SK-N-SH (cell line): ENCODE data around the gene PTPN18. TPM values are rescaled to one million over a fixed set of nuclear protein-coding genes. Genes with fewer than 3 reads are reported as not detected.

ENCODE experiments used
- CTCF ChIA-PET: fragments of 300-600, 350-600 bp; formaldehyde crosslinking; extraction: SDS; loops from one replicate; lab custom pipeline; 2021; lab: Yijun Ruan, JAX
- POLR2A ChIA-PET: fragments of 350-600 bp; sonication (Branson Sonifier 250); formaldehyde crosslinking; extraction: SDS; loops from one replicate; lab custom pipeline; 2020; ENCODE audit warnings: antibody characterized with exemption, inconsistent platforms; lab: Yijun Ruan, JAX
- DNase-seq: peaks from one replicate; pipeline ENCODE4 v3.0.0; 2012
- H2AFZ ChIP-seq: fragments of 200-600 bp; sonication (generic); 2 replicates; pipeline ENCODE4 v1.8.1; 2016; ENCODE audit warnings: antibody characterized with exemption, mild to moderate bottlenecking, low read depth
- H3F3A ChIP-seq: fragments of 200-600 bp; sonication (generic); replicated peaks from 2 replicates; pipeline ENCODE3; 2016; ENCODE audit warnings: antibody characterized with exemption, mild to moderate bottlenecking; ENCODE audit not compliant: insufficient read depth
- H3K27ac ChIP-seq, 2 experiments: fragments of 200-500 bp in 1 of 2; fragments of 200-600 bp in 1 of 2; sonication (Bioruptor generic) in 1 of 2; sonication (generic), shearing (Covaris generic) in 1 of 2; 2 replicates each; pipeline versions ENCODE4 v1.5.1 to v1.6.1; 2014 to 2016; ENCODE audit warnings: low read depth in 2 of 2, inconsistent platforms in 1 of 2, low read length in 1 of 2, mild to moderate bottlenecking in 1 of 2, mixed read lengths in 1 of 2
- H3K27me3 ChIP-seq: fragments of 200-600 bp; sonication (generic), shearing (Covaris generic); 2 replicates; pipeline ENCODE4 v1.6.1; 2016; ENCODE audit warnings: mixed run types; ENCODE audit not compliant: insufficient read depth
- H3K36me3 ChIP-seq, 2 experiments: fragments of 200-500 bp in 1 of 2; fragments of 200-600 bp in 1 of 2; sonication (Bioruptor generic) in 1 of 2; sonication (generic) in 1 of 2; replicated peaks in 1 of 2; 2 replicates each; pipeline versions ENCODE3 to v1.5.1; 2014 to 2016; ENCODE audit warnings: low read length in 1 of 2, mild to moderate bottlenecking in 1 of 2; ENCODE audit not compliant: insufficient read depth in 2 of 2, control insufficient read depth in 1 of 2
- H3K4me1 ChIP-seq, 2 experiments: fragments of 200-500 bp in 1 of 2; fragments of 200-600 bp in 1 of 2; sonication (Bioruptor generic) in 1 of 2; sonication (generic), shearing (Covaris generic) in 1 of 2; 2 replicates each; pipeline versions ENCODE4 v1.5.1 to v1.6.1; 2014 to 2016; ENCODE audit warnings: low read depth in 1 of 2, low read length in 1 of 2, mixed run types in 1 of 2; ENCODE audit not compliant: insufficient read depth in 2 of 2, control insufficient read depth in 1 of 2
- H3K4me2 ChIP-seq: fragments of 200-600 bp; sonication (generic), shearing (Covaris generic); 2 replicates; pipeline ENCODE4 v1.6.1; 2017; ENCODE audit warnings: mixed run types
- H3K4me3 ChIP-seq, 2 experiments: fragments of 200-500 bp in 1 of 2; fragments of 200-600 bp in 1 of 2; sonication (Bioruptor generic) in 1 of 2; sonication (generic), shearing (Covaris generic) in 1 of 2; 2 replicates each; pipeline versions ENCODE4 v1.5.1 to v1.8.1; 2014 to 2016; ENCODE audit warnings: low read depth in 2 of 2, inconsistent platforms in 1 of 2, low read length in 1 of 2, mild to moderate bottlenecking in 1 of 2, mixed read lengths in 1 of 2, moderate library complexity in 1 of 2
- H3K79me2 ChIP-seq: fragments of 200-600 bp; sonication (generic); 2 replicates; pipeline ENCODE4 v1.8.1; 2017; ENCODE audit warnings: mild to moderate bottlenecking; ENCODE audit not compliant: insufficient read depth
- H3K9ac ChIP-seq: fragments of 200-600 bp; sonication (generic); 2 replicates; pipeline ENCODE4 v1.6.1; 2017; ENCODE audit warnings: mixed run types
- H3K9me2 ChIP-seq: fragments of 200-600 bp; sonication (generic); 2 replicates; pipeline ENCODE4 v1.6.1; 2017; ENCODE audit warnings: mixed run types
- H3K9me3 ChIP-seq: fragments of 200-600 bp; sonication (generic); 2 replicates; pipeline ENCODE4 v1.6.1; 2017; ENCODE audit warnings: mixed run types, mild to moderate bottlenecking, moderate library complexity
- H4K20me1 ChIP-seq: fragments of 200-600 bp; sonication (generic); 2 replicates; pipeline ENCODE4 v1.6.1; 2017; ENCODE audit warnings: mild to moderate bottlenecking, mixed run types; ENCODE audit not compliant: insufficient read depth
- FOXM1 ChIP-seq: IDR thresholded peaks from 2 replicates; pipeline ENCODE4 v1.4.0; 2012; ENCODE audit warnings: low read depth, mild to moderate bottlenecking
- GABPA ChIP-seq: IDR thresholded peaks from 2 replicates; pipeline ENCODE4 v1.4.0; 2012; ENCODE audit warnings: low read depth, mild to moderate bottlenecking
- GATA2 ChIP-seq: sonication (generic); formaldehyde crosslinking; IDR thresholded peaks from 2 replicates; pipeline ENCODE4 v1.5.0; 2020; ENCODE audit warnings: mild to moderate bottlenecking, missing genetic modification reagents
- MAX ChIP-seq: IDR thresholded peaks from 2 replicates; pipeline ENCODE4 v1.4.0; 2012; ENCODE audit warnings: low read depth
- MEF2A ChIP-seq: IDR thresholded peaks from 2 replicates; pipeline ENCODE4 v1.4.0; 2012; ENCODE audit warnings: low read depth, borderline replicate concordance
- NRF1 ChIP-seq: IDR thresholded peaks from 2 replicates; pipeline ENCODE4 v1.6.1; 2012; ENCODE audit warnings: low read depth, mild to moderate bottlenecking, low read length
- PBX3 ChIP-seq: IDR thresholded peaks from 2 replicates; pipeline ENCODE4; 2012
- POLR2AphosphoS5 ChIP-seq: IDR thresholded peaks from 2 replicates; pipeline ENCODE4 v1.6.1; 2012; ENCODE audit warnings: low read depth, low read length
- RFX5 ChIP-seq: IDR thresholded peaks from 2 replicates; pipeline ENCODE4 v1.6.1; 2012; ENCODE audit warnings: mild to moderate bottlenecking, improper control_type of control experiment, low read length
- RXRA ChIP-seq: IDR thresholded peaks from 2 replicates; pipeline ENCODE4 v1.4.0; 2012; ENCODE audit warnings: low read depth, mild to moderate bottlenecking, borderline replicate concordance
- SMC3 ChIP-seq: IDR thresholded peaks from 2 replicates; pipeline ENCODE4 v1.6.1; 2012; ENCODE audit warnings: low read depth, low read length, improper control_type of control experiment
- USF2 ChIP-seq: fragments of 150-350 bp; IDR thresholded peaks from 2 replicates; pipeline ENCODE4 v1.6.1; 2017; ENCODE audit warnings: antibody characterized with exemption, low read length, low read depth, borderline replicate concordance
- WGBS: methylation state at CpG from one replicate; pipeline ENCODE4 v1.1.6; 2017; ENCODE audit warnings: low lambda C conversion rate; 5-methylcytosine and 5-hydroxymethylcytosine counted together
- polyA plus RNA-seq, 3 experiments: library from polyadenylated mRNA; depleted of rRNA; stranded (reverse); fragments of >200 nt; gene quantifications; 2 replicates each; pipeline ENCODE4 v1.2.3, GENCODE V29; 2012

The PTPN18 gene
- polyA plus RNA-seq, 1 of the 3 experiments (the other 2 are of a cell fraction), result 30.4 TPM

GRCh38 chr2:130389358-130389757 lies 33.5 kb downstream of the PTPN18 start:
- 90% methylated on average over 6 of the region's 6 CpGs for WGBS
- no peaks in the 10 kb centered on the region for H3K27me3 ChIP-seq
- ChIA-PET CTCF (interaction anchor here (1.0 to 5.2 kb wide), 5 partner anchors 9 to 408 kb away, joined by 3 to 18 read pairs (median 4); partner anchors contain the start of gene PTPN18), POLR2A (interaction anchor here (3.2 kb wide), 1 partner anchor 47 kb away, joined by 10 read pairs; the partner anchor contains the start of gene IMP4)
- no peak overlapping the region for H3K4me3 ChIP-seq
- H3K27ac ChIP-seq, result no peak overlapping the region
- H3K9me2 ChIP-seq, result no peaks in the 10 kb centered on the region
- peaks cover 0 to 10% of the 10 kb centered on the region in 2 experiments; a peak in 1 of 4 replicates for H3K4me1 ChIP-seq
- peaks cover 4% of the 10 kb centered on the region for H3F3A ChIP-seq
- no peaks in the 10 kb centered on the region for H3K9me3 ChIP-seq
- H3K4me2 ChIP-seq, result no peak overlapping the region
- no peaks in the 10 kb centered on the region for H3K36me3 ChIP-seq
- H3K9ac ChIP-seq, result no peak overlapping the region
- no peak for DNase-seq
- H3K79me2 ChIP-seq, result no peaks in the 10 kb centered on the region
- no peaks in the 10 kb centered on the region for H4K20me1 ChIP-seq
- TF ChIP-seq RFX5 (no peak), GATA2 (no peak), MAX (no peak), GABPA (no peak), RXRA (no peak), PBX3 (no peak), USF2 (no peak), POLR2AphosphoS5 (no peak), MEF2A (no peak)
- no peak overlapping the region for H2AFZ ChIP-seq

- H3K9me3 ChIP-seq, result no peaks in the 10 kb centered on the region
- DNase-seq, result no peak
- no peak overlapping the region for H2AFZ ChIP-seq
- H3K4me3 ChIP-seq, result no peak overlapping the region
- no peak overlapping the region for H3K9ac ChIP-seq
- CTCF ChIA-PET, result interaction anchor here (1.0 to 5.2 kb wide), 4 partner anchors 10 to 408 kb away, joined by 3 to 18 read pairs (median 4); no protein-coding TSS in a partner anchor
- H3K9me2 ChIP-seq, result no peaks in the 10 kb centered on the region
- no peaks in the 10 kb centered on the region for H3K27me3 ChIP-seq
- peaks cover 4% of the 10 kb centered on the region for H3F3A ChIP-seq
- no peaks in the 10 kb centered on the region for H3K79me2 ChIP-seq
- no peak overlapping the region for H3K4me2 ChIP-seq
- no peaks in the 10 kb centered on the region for H3K36me3 ChIP-seq
- no peak overlapping the region for H3K27ac ChIP-seq
- H4K20me1 ChIP-seq, result no peaks in the 10 kb centered on the region
- WGBS, result 83% methylated on average over 3 of the region's 3 CpGs
- peaks cover 0 to 10% of the 10 kb centered on the region in 2 experiments; a peak in 1 of 4 replicates for H3K4me1 ChIP-seq
- POLR2A ChIA-PET, result interaction anchor here (3.2 kb wide), 1 partner anchor 47 kb away, joined by 10 read pairs; the partner anchor contains the start of gene IMP4
- TF ChIP-seq FOXM1, result no peak
- TF ChIP-seq MEF2A, result no peak
- no peak for TF ChIP-seq SMC3
- no peak for TF ChIP-seq NRF1
Measured at GRCh38 chr2:130389783-130390182, 33.9 kb downstream of the PTPN18 start.
